HEK293 (cell line): ENCODE data around the gene SLC25A41.

Experiments used
- CTCF ChIA-PET: fragments of 350-600 bp; formaldehyde crosslinking; extraction: SDS; loops from one replicate; lab custom pipeline; 2021; ENCODE audit warnings: antibody characterized with exemption; lab: Yijun Ruan, JAX
- POLR2A ChIA-PET: fragments of 300-600 bp; formaldehyde crosslinking; extraction: SDS; loops from one replicate; lab custom pipeline; 2020; ENCODE audit warnings: antibody characterized with exemption, inconsistent platforms; lab: Yijun Ruan, JAX
- H3K27ac ChIP-seq: fragments of 200-500 bp; sonication (Bioruptor generic); 2 replicates; pipeline ENCODE4 v1.5.1; 2014; ENCODE audit warnings: low read depth, low read length, control low read depth, inconsistent platforms; ENCODE audit errors: extremely low read depth
- H3K36me3 ChIP-seq, 2 experiments: fragments of 200-500 bp in 1 of 2; sonication (Bioruptor generic) in 1 of 2; 1 replicate in 1 of 2; 2 replicates in 1 of 2; pipeline ENCODE4 v1.5.1; 2014 to 2017; ENCODE audit warnings: inconsistent platforms in 2 of 2, low read length in 2 of 2; ENCODE audit not compliant: control insufficient read depth in 2 of 2, insufficient read depth in 1 of 2
- H3K4me1 ChIP-seq: fragments of 200-500 bp; sonication (Bioruptor generic); 2 replicates; pipeline ENCODE4 v1.5.1; 2014; ENCODE audit warnings: mild to moderate bottlenecking, low read length, inconsistent platforms; ENCODE audit not compliant: control insufficient read depth, insufficient read depth
- H3K4me3 ChIP-seq: 2 replicates; pipeline ENCODE4 v1.5.1; 2011; ENCODE audit warnings: low read depth, mild to moderate bottlenecking, control low read depth, low read length, moderate library complexity
- H3K9me3 ChIP-seq: fragments of 200-500 bp; sonication (Bioruptor generic); 2 replicates; pipeline ENCODE4 v1.5.1; 2014; ENCODE audit warnings: low read depth, low read length, inconsistent platforms; ENCODE audit not compliant: control insufficient read depth, insufficient read depth
- HIC1 ChIP-seq: fragments of 450-650 bp; formaldehyde crosslinking; IDR thresholded peaks from 2 replicates; pipeline ENCODE4 v1.5.1; 2016; ENCODE audit warnings: missing biosample characterization, missing genetic modification characterization
- KLF16 ChIP-seq: fragments of 450-650 bp; formaldehyde crosslinking; IDR thresholded peaks from 2 replicates; pipeline ENCODE4 v1.5.1; 2017; ENCODE audit warnings: missing biosample characterization, missing genetic modification characterization
- MEIS1 ChIP-seq: sonication (generic); formaldehyde crosslinking; IDR thresholded peaks from 2 replicates; pipeline ENCODE4 v1.8.1; 2022; ENCODE audit warnings: missing genetic modification reagents, mild to moderate bottlenecking, borderline replicate concordance
- PRDM10 ChIP-seq: fragments of 450-650 bp; formaldehyde crosslinking; IDR thresholded peaks from 2 replicates; pipeline ENCODE4 v1.5.1; 2016; ENCODE audit warnings: missing biosample characterization, missing genetic modification characterization
- SP7 ChIP-seq: fragments of 450-650 bp; formaldehyde crosslinking; IDR thresholded peaks from 2 replicates; pipeline ENCODE4 v1.5.1; 2016; ENCODE audit warnings: missing biosample characterization, missing genetic modification characterization
- TSHZ1 ChIP-seq: fragments of 450-650 bp; formaldehyde crosslinking; IDR thresholded peaks from 2 replicates; pipeline ENCODE4 v1.5.1; 2016; ENCODE audit warnings: missing biosample characterization, missing genetic modification characterization, borderline replicate concordance
- YY2 ChIP-seq: fragments of 450-650 bp; formaldehyde crosslinking; IDR thresholded peaks from 2 replicates; pipeline ENCODE4 v1.5.1; 2016; ENCODE audit warnings: missing biosample characterization, missing genetic modification characterization
- ZBTB48 ChIP-seq: fragments of 450-650 bp; formaldehyde crosslinking; IDR thresholded peaks from 2 replicates; pipeline ENCODE4 v1.5.1; 2016; ENCODE audit warnings: missing biosample characterization, missing genetic modification characterization
- ZBTB49 ChIP-seq: fragments of 450-650 bp; formaldehyde crosslinking; IDR thresholded peaks from 2 replicates; pipeline ENCODE4 v1.5.1; 2016; ENCODE audit warnings: missing biosample characterization, missing genetic modification characterization, low read depth
- ZFHX2 ChIP-seq: fragments of 450-650 bp; formaldehyde crosslinking; conservative IDR thresholded peaks from 2 replicates; pipeline ENCODE4 v1.5.1; 2016; ENCODE audit warnings: missing biosample characterization, missing genetic modification characterization
- ZNF155 ChIP-seq: fragments of 450-650 bp; formaldehyde crosslinking; IDR thresholded peaks from 2 replicates; pipeline ENCODE4 v1.5.1; 2016; ENCODE audit warnings: missing biosample characterization, missing genetic modification characterization
- ZNF214 ChIP-seq: fragments of 450-650 bp; formaldehyde crosslinking; IDR thresholded peaks from 2 replicates; pipeline ENCODE4 v1.5.1; 2017; ENCODE audit warnings: missing biosample characterization, mild to moderate bottlenecking, missing genetic modification characterization, borderline replicate concordance
- ZNF24 ChIP-seq: fragments of 450-650 bp; formaldehyde crosslinking; IDR thresholded peaks from 2 replicates; pipeline ENCODE4 v1.5.1; 2016; ENCODE audit warnings: missing biosample characterization, missing genetic modification characterization
- ZNF274 ChIP-seq, 2 experiments: fragments of 200-500 bp in 1 of 2; fragments of 450-650 bp in 1 of 2; sonication (Bioruptor generic) in 1 of 2; formaldehyde crosslinking in 1 of 2; IDR thresholded peaks; 2 replicates each; pipeline versions ENCODE4 v1.5.1 to v1.6.1; 2014 to 2016; ENCODE audit warnings: borderline replicate concordance in 1 of 2, inconsistent platforms in 1 of 2, low read length in 1 of 2, missing biosample characterization in 1 of 2, missing genetic modification characterization in 1 of 2
- ZNF302 ChIP-seq: fragments of 450-650 bp; formaldehyde crosslinking; IDR thresholded peaks from 2 replicates; pipeline ENCODE4 v1.5.1; 2016; ENCODE audit warnings: missing biosample characterization, missing genetic modification characterization, low read depth
- ZNF404 ChIP-seq: fragments of 450-650 bp; formaldehyde crosslinking; IDR thresholded peaks from 2 replicates; pipeline ENCODE4 v1.5.1; 2017; ENCODE audit warnings: missing biosample characterization, missing genetic modification characterization
- ZNF549 ChIP-seq: fragments of 450-650 bp; IDR thresholded peaks from 2 replicates; pipeline ENCODE4 v1.5.1; 2018; ENCODE audit warnings: missing biosample characterization, missing genetic modification characterization, mild to moderate bottlenecking, inconsistent platforms, moderate library complexity
- ZNF555 ChIP-seq: fragments of 450-650 bp; formaldehyde crosslinking; conservative IDR thresholded peaks from 2 replicates; pipeline ENCODE4 v1.5.1; 2017; ENCODE audit warnings: missing biosample characterization, mild to moderate bottlenecking, missing genetic modification characterization, inconsistent platforms
- ZNF639 ChIP-seq: fragments of 450-650 bp; formaldehyde crosslinking; IDR thresholded peaks from 2 replicates; pipeline ENCODE4 v1.5.1; 2016; ENCODE audit warnings: missing biosample characterization, missing genetic modification characterization
- ZNF792 ChIP-seq: fragments of 450-650 bp; formaldehyde crosslinking; IDR thresholded peaks from 2 replicates; pipeline ENCODE4 v1.5.1; 2016; ENCODE audit warnings: missing biosample characterization, missing genetic modification characterization

The SLC25A41 gene

GRCh38 chr19:6467384-6467783 lies 33.8 kb upstream of the SLC25A41 start:
- ChIA-PET CTCF (interaction anchor here (0.5 to 1.1 kb wide), 3 partner anchors 9 to 300 kb away, joined by 3 read pairs; no protein-coding TSS in a partner anchor), POLR2A (interaction anchor here (0.8 to 1.4 kb wide), 2 partner anchors 9 to 18 kb away, joined by 5 to 9 read pairs; no protein-coding TSS in a partner anchor)
- Histone ChIP-seq H3K4me1 (no peaks in the 10 kb centered on the region), H3K4me3 (no peak overlapping the region), H3K27ac (no peak overlapping the region), H3K9me3 (no peaks in the 10 kb centered on the region), H3K36me3 (no peaks in the 10 kb centered on the region)
- TF ChIP-seq ZNF549 (tag by site-specific recombination) (no peak), ZFHX2 (tag by site-specific recombination) (no peak), ZNF24 (tag by site-specific recombination) (no peak), ZNF555 (tag by site-specific recombination) (no peak), ZNF302 (no peak), KLF16 (no peak), ZNF274 (IDR thresholded peaks at IDR 0.05; ENCODE audit: low read length) (no peak), ZNF274 (tag by site-specific recombination; IDR thresholded peaks at IDR 0.05; ENCODE audit: borderline replicate concordance) (no peak), ZNF155 (no peak), ZBTB48 (tag by site-specific recombination) (no peak), PRDM10 (tag by site-specific recombination) (no peak), ZNF404 (tag by site-specific recombination) (no peak), HIC1 (tag by site-specific recombination) (no peak), ZNF792 (no peak), ZBTB49 (tag by site-specific recombination) (no peak), ZNF639 (tag by site-specific recombination) (no peak), YY2 (tag by site-specific recombination) (no peak), MEIS1 (CRISPR knock-in tag) (no peak), SP7 (tag by site-specific recombination) (no peak), ZNF214 (no peak), TSHZ1 (tag by site-specific recombination) (no peak)
